IPS DF 6.9 (cell line): ENCODE results near the gene GSG1L.

Source experiments
- DNase-seq: peaks from one replicate; pipeline ENCODE4 v3.0.0-alpha.2; 2013; ENCODE audit warnings: low read depth, low spot score
- H3K27ac ChIP-seq: one replicate; pipeline ENCODE4 v1.5.1; 2013; ENCODE audit warnings: low read length, control low read depth
- H3K27me3 ChIP-seq: 2 replicates; pipeline ENCODE4 v1.6.1; 2013; ENCODE audit warnings: mild to moderate bottlenecking, low read length; ENCODE audit not compliant: control insufficient read depth, insufficient read depth
- H3K36me3 ChIP-seq: 2 replicates; pipeline ENCODE4 v1.6.1; 2013; ENCODE audit warnings: low read length; ENCODE audit not compliant: control insufficient read depth, insufficient read depth
- H3K4me1 ChIP-seq: 2 replicates; pipeline ENCODE4 v1.6.1; 2013; ENCODE audit warnings: low read length; ENCODE audit not compliant: control insufficient read depth, insufficient read depth
- H3K4me3 ChIP-seq: 2 replicates; pipeline ENCODE4 v1.5.1; 2013; ENCODE audit warnings: mild to moderate bottlenecking, low read length
- H3K9me3 ChIP-seq: 2 replicates; pipeline ENCODE4 v1.6.1; 2013; ENCODE audit warnings: low read length, inconsistent platforms; ENCODE audit not compliant: control insufficient read depth, insufficient read depth
- WGBS: extraction: QIAGEN DNeasy Blood & Tissue Kit; methylation state at CpG from one replicate; pipeline ENCODE4 v1.1.7; 2013; ENCODE audit warnings: mixed read lengths, missing lambda C conversion rate; ENCODE audit not compliant: insufficient read length, insufficient coverage; 5-methylcytosine and 5-hydroxymethylcytosine counted together

The GSG1L gene

DNA sequence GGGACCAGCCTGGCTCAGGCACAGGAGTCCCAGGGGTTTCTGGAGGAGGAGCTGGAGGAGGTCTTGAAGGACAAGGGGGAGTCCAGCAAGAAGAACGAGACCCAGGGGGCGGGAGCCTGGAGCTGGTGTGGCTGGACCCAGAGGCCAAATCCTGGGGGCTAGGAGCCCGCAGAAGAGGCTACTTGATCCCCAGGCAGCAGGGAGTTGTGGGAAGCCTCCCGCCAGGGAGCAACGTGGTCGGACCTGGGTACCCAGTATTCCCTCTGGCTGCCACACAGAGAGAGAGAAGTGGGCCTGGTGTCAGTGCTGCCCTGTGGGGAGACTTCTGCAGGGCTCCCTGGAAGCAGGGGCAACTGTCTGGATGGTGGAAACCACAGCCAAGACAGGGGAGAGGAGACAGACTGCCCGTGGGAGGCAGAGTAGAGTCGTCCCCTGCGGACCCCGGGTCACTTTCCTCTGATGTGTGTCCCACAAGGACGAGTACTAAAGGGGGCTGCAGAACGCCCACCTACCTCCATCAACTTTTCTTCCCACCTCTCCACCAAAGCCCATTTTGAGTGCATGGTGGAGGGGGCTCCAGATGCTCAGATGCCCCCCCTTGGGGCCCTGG is 160.4 kb downstream of the GSG1L start:
- Histone ChIP-seq H3K9me3 (no peaks in the 10 kb centered on the region), H3K4me1 (no peaks in the 10 kb centered on the region), H3K36me3 (no peaks in the 10 kb centered on the region), H3K4me3 (no peak overlapping the region), H3K27ac (no peak overlapping the region), H3K27me3 (no peaks in the 10 kb centered on the region)
- WGBS: no CpG with 5 or more reads among the region's 12 CpGs
- no peak for DNase-seq

DNA sequence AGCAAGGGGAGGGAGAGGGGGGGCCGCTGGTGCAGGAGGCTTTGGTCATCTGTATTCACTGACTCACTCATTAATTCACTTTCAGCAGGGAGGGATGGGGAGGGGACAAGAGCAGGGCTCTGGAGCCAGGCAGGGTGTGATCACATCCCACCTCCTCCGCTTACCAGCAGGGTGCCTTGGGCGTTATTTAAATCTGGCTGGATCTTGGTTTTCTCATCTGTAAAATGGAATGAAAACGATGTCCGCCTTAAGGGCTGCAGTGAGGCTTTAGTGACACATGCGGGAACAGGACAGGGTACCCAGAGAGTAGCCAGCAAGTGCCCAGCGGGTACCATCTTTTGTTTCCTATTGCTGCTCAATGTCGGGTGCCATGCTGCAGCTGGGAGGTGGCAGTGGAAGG is 161.0 kb downstream of the GSG1L start:
- Histone ChIP-seq H3K27ac (no peak overlapping the region), H3K36me3 (no peaks in the 10 kb centered on the region), H3K4me3 (no peak overlapping the region), H3K27me3 (no peaks in the 10 kb centered on the region), H3K4me1 (no peaks in the 10 kb centered on the region), H3K9me3 (no peaks in the 10 kb centered on the region)
- WGBS: no CpG with 5 or more reads among the region's 8 CpGs
- no peak for DNase-seq

DNA sequence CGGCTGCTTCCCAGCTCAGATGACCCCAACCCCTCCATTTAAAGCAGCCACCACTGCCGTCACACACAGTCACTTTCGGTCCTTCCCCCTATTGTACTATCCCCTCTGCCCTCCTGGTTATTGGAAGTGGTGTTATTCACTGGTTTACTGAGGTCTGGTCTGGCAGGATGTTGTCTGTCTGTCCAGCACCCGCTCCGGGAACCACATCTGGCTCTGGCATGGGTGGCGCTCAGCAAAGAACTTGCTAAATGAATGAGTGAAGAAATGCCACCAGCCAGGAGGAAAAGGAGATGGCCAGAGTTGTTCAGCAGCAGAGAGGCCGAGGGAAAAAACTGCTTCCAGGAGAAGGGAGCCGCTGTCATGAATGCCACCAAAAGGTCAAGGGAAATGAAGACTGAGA is 161.6 kb downstream of the GSG1L start:
- WGBS: no CpG with 5 or more reads among the region's 8 CpGs
- H3K9me3 ChIP-seq: no peaks in the 10 kb centered on the region
- no peaks in the 10 kb centered on the region for H3K4me1 ChIP-seq
- no peak overlapping the region for H3K4me3 ChIP-seq
- no peaks in the 10 kb centered on the region for H3K27me3 ChIP-seq
- H3K36me3 ChIP-seq: no peaks in the 10 kb centered on the region
- no peak for DNase-seq
- no peak overlapping the region for H3K27ac ChIP-seq

DNA sequence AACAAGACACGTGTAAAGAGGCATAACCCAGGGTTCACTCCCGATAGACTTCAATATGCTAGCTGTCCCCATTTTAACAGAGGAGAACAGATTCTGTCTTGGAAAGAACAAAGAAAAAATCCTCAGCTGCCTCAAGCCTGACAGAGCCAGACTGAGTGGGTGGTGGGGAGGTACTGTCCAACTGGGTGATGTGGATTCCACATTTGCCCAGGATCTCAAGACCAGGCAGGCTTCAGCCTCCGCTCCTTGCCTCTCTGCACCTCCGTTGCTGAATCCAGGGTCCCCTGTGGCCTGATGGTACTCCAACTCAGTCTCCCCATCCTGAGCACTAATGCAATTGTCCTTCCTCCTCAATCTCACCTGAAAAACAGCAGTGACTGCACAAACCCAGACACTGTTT is 163.8 kb downstream of the GSG1L start:
- no peak overlapping the region for H3K27ac ChIP-seq
- no peak for DNase-seq
- H3K27me3 ChIP-seq: no peaks in the 10 kb centered on the region
- no peaks in the 10 kb centered on the region for H3K4me1 ChIP-seq
- no peak overlapping the region for H3K4me3 ChIP-seq
- whole genome bisulfite sequencing: no CpG with 5 or more reads among the region's 4 CpGs
- no peaks in the 10 kb centered on the region for H3K36me3 ChIP-seq
- H3K9me3 ChIP-seq: no peaks in the 10 kb centered on the region

DNA sequence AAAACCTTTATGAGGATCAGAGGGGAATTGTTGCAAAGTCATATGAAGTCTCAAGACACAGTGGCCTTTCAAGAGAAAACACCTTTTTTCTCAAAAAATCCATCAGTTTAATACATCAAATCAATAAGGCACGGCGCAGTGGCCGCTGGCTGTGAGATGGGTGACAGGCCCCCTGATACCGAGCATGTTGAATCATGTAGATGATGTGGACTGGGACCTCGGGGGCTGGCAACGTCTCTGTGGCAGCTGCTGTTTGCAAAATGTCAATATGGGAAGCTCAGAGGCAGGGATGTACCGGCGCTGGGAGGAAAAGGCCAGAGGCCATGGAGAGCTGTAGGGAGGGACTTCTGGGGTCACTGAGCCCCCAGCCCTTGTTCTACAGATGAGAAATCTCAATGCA is 169.1 kb downstream of the GSG1L start:
- Histone ChIP-seq H3K27me3 (no peaks in the 10 kb centered on the region), H3K4me1 (no peaks in the 10 kb centered on the region), H3K27ac (no peak overlapping the region), H3K9me3 (no peaks in the 10 kb centered on the region), H3K36me3 (no peaks in the 10 kb centered on the region), H3K4me3 (no peak overlapping the region)
- DNase-seq: no peak
- no CpG with 5 or more reads among the region's 8 CpGs for WGBS

DNA sequence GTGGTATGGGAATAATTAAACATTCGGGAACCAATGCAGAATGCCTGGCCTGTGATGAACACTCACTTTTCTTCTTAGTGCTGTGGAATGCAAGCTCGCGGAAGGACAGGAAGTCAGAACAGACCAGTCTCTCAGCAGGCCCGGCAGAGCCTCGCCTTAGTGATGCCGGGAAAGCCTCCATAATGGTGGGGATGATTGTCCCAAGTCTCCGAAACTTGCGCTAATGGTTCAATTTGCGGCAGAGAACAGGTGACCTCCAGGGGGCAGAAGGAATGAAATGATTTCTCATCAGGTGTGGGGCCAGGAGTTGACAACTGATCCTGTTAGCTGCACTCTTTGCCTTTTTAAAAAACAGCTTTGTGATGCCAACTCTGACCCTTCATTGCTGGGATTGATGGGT is 170.6 kb downstream of the GSG1L start:
- WGBS: no CpG with 5 or more reads among the region's 9 CpGs
- H3K4me3 ChIP-seq: no peak overlapping the region
- H3K27ac ChIP-seq: no peak overlapping the region
- no peaks in the 10 kb centered on the region for H3K9me3 ChIP-seq
- H3K27me3 ChIP-seq: no peaks in the 10 kb centered on the region
- DNase-seq: peak; percentile 45
- H3K36me3 ChIP-seq: no peaks in the 10 kb centered on the region
- H3K4me1 ChIP-seq: no peaks in the 10 kb centered on the region; the same call in 1 of the 2 replicates

DNA sequence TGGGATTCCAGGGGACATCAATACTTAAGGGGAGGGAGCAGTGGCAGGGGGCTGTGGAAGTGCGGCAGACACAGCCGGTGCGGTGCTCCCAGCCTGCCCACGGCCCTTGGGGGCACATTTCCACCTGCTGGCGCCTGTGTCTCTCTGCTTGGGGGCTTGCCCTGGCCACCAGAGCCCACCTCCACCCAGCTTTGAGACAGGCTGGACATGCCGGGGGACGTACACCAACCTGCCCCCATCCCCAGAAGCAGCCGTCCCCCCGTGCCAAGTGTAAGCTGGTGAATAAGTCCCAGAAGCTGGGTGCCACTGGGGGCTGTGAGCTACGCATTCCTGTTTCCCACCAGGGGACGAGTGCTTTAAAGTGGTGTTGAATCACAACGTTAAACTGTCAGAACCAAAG is 172.6 kb downstream of the GSG1L start:
- WGBS: no CpG with 5 or more reads among the region's 12 CpGs
- Histone ChIP-seq H3K27ac (no peak overlapping the region), H3K27me3 (no peaks in the 10 kb centered on the region), H3K36me3 (no peaks in the 10 kb centered on the region), H3K4me1 (no peaks in the 10 kb centered on the region; the same call in 1 of the 2 replicates), H3K4me3 (no peak overlapping the region), H3K9me3 (no peaks in the 10 kb centered on the region)
- DNase-seq: no peak

DNA sequence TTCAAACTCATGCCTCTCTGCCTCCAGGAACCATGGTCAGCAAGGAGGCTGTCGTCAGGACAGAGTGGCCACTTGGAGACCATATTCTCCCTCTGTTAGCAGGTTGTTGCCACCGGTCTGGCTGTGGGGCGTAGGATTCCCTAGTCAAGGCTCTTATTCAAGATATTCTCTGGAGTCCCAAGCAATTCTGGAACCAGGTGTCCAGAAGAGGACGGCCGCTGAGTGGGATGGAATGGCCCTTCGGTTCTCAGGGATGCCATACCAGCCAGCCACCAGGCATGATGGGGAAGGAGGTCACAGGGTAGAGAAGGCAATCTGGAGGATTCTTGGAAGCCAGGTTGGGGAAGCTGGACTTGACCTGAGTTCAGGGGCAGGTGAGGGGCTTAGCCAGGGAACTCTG is 173.5 kb downstream of the GSG1L start:
- no peak for DNase-seq
- no CpG with 5 or more reads among the region's 6 CpGs for WGBS
- H3K27me3 ChIP-seq: no peaks in the 10 kb centered on the region
- H3K4me3 ChIP-seq: no peak overlapping the region
- H3K4me1 ChIP-seq: no peaks in the 10 kb centered on the region; the same call in 1 of the 2 replicates
- H3K9me3 ChIP-seq: no peaks in the 10 kb centered on the region
- H3K27ac ChIP-seq: no peak overlapping the region
- no peaks in the 10 kb centered on the region for H3K36me3 ChIP-seq

DNA sequence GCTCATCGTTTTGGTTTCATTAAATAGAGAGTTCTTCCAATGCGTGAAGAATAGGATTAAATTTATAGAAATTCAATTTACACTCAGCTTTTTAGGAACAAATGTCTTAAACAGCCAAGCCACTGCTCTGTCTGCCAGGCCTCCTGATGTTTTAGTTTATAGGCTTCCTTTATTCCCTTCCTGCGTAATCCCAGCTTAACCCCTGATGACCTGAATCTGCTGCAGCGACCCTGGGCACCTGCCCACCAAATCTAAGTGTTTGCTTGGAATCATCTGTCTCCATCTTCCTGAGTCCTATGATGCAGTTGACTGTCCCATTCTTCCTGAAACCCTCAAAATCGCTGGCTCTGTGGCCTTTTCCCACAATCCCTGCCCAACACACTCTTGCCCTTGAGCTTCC is 179.9 kb downstream of the GSG1L start:
- no peak overlapping the region for H3K27ac ChIP-seq
- H3K9me3 ChIP-seq: no peaks in the 10 kb centered on the region
- no peak for DNase-seq
- WGBS: no CpG with 5 or more reads among the region's 5 CpGs
- H3K4me3 ChIP-seq: no peak overlapping the region
- H3K36me3 ChIP-seq: no peaks in the 10 kb centered on the region
- no peaks in the 10 kb centered on the region; the same call in 1 of the 2 replicates for H3K4me1 ChIP-seq
- H3K27me3 ChIP-seq: no peaks in the 10 kb centered on the region

DNA sequence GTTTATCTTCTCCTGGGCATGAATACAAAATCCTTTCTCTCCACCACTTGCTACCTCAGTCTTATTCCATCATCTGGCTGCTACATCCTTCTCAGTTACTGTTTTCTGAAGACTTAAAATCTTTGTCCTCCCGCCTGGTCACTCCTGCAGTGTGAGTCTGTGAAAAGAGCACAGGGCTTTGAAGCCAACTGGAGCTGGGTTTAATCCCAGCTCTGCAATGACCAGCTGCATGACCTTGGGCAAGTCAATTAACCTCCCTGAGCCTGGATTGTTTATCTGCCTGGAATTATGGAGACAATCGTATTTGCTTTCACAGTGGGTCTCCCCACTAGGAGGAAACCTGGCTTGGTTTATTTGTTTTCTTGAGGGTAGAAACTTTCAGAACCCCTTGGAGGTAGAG is 183.2 kb downstream of the GSG1L start:
- Histone ChIP-seq H3K9me3 (no peaks in the 10 kb centered on the region), H3K27ac (no peak overlapping the region), H3K36me3 (no peaks in the 10 kb centered on the region), H3K4me3 (no peak overlapping the region), H3K27me3 (no peaks in the 10 kb centered on the region), H3K4me1 (no peaks in the 10 kb centered on the region)
- no CpG with 5 or more reads among the region's 2 CpGs for WGBS
- no peak for DNase-seq

DNA sequence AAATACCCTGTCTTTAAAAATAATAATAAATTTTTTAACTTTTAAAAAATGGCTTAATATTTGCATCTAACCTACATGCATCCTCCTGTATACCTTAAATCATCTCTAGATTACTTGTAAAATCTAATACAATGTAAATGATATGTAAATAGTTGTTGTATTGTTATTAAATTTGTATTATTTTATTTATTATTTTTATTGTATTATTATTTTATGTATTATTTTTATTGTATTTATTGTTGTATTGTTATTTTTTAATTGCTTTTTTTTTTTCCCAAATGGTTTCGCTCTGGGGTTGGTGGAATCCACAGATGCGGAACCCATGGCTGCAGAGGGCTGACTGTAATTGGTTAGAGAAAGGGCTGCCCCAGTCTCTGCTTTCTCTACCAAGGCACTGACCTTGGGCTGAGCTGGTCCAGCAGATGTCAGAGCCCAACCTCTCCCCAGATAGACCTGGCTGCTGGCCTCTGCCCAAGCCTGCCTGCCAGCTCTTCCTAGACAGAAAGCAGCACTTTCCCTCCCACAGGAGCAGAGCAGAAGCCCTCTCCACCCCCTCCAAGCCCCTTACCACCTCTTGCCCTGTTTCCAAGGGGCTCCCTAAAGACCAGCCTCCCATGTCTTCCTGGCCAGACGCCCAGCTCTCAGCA is 183.8 kb downstream of the GSG1L start:
- WGBS: no CpG with 5 or more reads among the region's 3 CpGs
- H3K4me1 ChIP-seq: no peaks in the 10 kb centered on the region
- no peaks in the 10 kb centered on the region for H3K9me3 ChIP-seq
- no peak for DNase-seq
- no peaks in the 10 kb centered on the region for H3K27me3 ChIP-seq
- no peak overlapping the region for H3K27ac ChIP-seq
- H3K4me3 ChIP-seq: no peak overlapping the region
- H3K36me3 ChIP-seq: no peaks in the 10 kb centered on the region
